H1 (cell line): ENCODE data around the gene DOC2A. TPM values are rescaled to one million over a fixed set of nuclear protein-coding genes. Genes with fewer than 3 reads are reported as not detected.

Experiments
- BACH1 ChIP-seq: IDR thresholded peaks from 2 replicates; pipeline ENCODE4 v1.6.1; 2012; ENCODE audit warnings: low read length, improper control_type of control experiment
- CBX5 ChIP-seq: fragments of 300-800, 300-1000 bp; sonication (generic); IDR thresholded peaks from 2 replicates; pipeline ENCODE4 v1.7.1; 2016; ENCODE audit warnings: antibody characterized with exemption, low read length, low read depth
- EGR1 ChIP-seq: IDR thresholded peaks from 2 replicates; pipeline ENCODE4 v1.6.1; 2011; ENCODE audit warnings: low read depth, low read length, borderline replicate concordance
- EZH2 ChIP-seq: fragments of 200-600 bp; sonication (generic); IDR thresholded peaks from 2 replicates; pipeline ENCODE4 v1.7.1; 2012; ENCODE audit warnings: low read depth, mild to moderate bottlenecking, moderate library complexity, low read length, inconsistent platforms; ENCODE audit not compliant: severe bottlenecking
- KDM4A ChIP-seq: IDR thresholded peaks from one replicate; pipeline ENCODE4 v1.7.1; 2012; ENCODE audit warnings: low read depth, mild to moderate bottlenecking, moderate library complexity, low read length, inconsistent platforms; ENCODE audit not compliant: severe bottlenecking
- SAP30 ChIP-seq: fragments of 300-600 bp; sonication (generic); IDR thresholded peaks from 2 replicates; pipeline ENCODE4 v1.7.1; 2012; ENCODE audit warnings: low read length, moderate library complexity, mild to moderate bottlenecking, inconsistent platforms; ENCODE audit not compliant: insufficient read depth, insufficient replicate concordance
- SIN3A ChIP-seq, 2 experiments: IDR thresholded peaks in 1 of 2; conservative IDR thresholded peaks in 1 of 2; 2 replicates each; pipeline ENCODE4 v1.6.1; 2011 to 2012; ENCODE audit warnings: low read length in 2 of 2, improper control_type of control experiment in 1 of 2, low read depth in 1 of 2, mild to moderate bottlenecking in 1 of 2
- TAF7 ChIP-seq: optimal IDR thresholded peaks from 2 replicates; pipeline ENCODE3; 2011; ENCODE audit warnings: low read depth, mild to moderate bottlenecking, inconsistent platforms, low read length, moderate library complexity, borderline replicate concordance
- TCF12 ChIP-seq: IDR thresholded peaks from 2 replicates; pipeline ENCODE4 v1.6.1; 2011; ENCODE audit warnings: low read depth, mild to moderate bottlenecking, low read length
- polyA plus RNA-seq, 7 experiments: library from polyadenylated mRNA; depleted of rRNA in 3 of 7; stranded (reverse) in 5 of 7; unstranded in 2 of 7; fragments of >200 nt in 5 of 7; fragments of 200-250 nt in 2 of 7; gene quantifications; 1 replicate in 5 of 7; 2 replicates in 1 of 7; 4 replicates in 1 of 7; pipeline versions ENCODE4 v1.2.1 to v1.2.3, GENCODE V29; 2011 to 2013; ENCODE audit warnings: missing spikeins in 2 of 7, mixed read lengths in 2 of 7
- total RNA-seq: library from RNA; stranded (reverse); fragmentation: NEBNext Ultra II Directional; extraction: Animal tissue kit (Norgen Biotek cat#: 25700); gene quantifications from 2 replicates; pipeline ENCODE4 v1.2.1, GENCODE V29; 2021
- TF ChIP-seq, protein P1 (sequence below), 3 experiments: IDR thresholded peaks; 1 replicate in 2 of 3; 2 replicates in 1 of 3; pipeline versions ENCODE4 v1.5.1 to v1.6.1; 2011; ENCODE audit warnings: low read length in 3 of 3, mild to moderate bottlenecking in 3 of 3, inconsistent platforms in 2 of 3, low read depth in 1 of 3, moderate library complexity in 1 of 3; ENCODE audit not compliant: insufficient read depth in 1 of 3; ENCODE audit errors: control extremely low read depth in 1 of 3

DOC2A gene
- total and polyA plus RNA-seq, 2 of the 8 experiments (the other 6 are each of a cell fraction or from before 2014, with no cell fraction given), result 13.9 to 20.7 TPM

DNA sequence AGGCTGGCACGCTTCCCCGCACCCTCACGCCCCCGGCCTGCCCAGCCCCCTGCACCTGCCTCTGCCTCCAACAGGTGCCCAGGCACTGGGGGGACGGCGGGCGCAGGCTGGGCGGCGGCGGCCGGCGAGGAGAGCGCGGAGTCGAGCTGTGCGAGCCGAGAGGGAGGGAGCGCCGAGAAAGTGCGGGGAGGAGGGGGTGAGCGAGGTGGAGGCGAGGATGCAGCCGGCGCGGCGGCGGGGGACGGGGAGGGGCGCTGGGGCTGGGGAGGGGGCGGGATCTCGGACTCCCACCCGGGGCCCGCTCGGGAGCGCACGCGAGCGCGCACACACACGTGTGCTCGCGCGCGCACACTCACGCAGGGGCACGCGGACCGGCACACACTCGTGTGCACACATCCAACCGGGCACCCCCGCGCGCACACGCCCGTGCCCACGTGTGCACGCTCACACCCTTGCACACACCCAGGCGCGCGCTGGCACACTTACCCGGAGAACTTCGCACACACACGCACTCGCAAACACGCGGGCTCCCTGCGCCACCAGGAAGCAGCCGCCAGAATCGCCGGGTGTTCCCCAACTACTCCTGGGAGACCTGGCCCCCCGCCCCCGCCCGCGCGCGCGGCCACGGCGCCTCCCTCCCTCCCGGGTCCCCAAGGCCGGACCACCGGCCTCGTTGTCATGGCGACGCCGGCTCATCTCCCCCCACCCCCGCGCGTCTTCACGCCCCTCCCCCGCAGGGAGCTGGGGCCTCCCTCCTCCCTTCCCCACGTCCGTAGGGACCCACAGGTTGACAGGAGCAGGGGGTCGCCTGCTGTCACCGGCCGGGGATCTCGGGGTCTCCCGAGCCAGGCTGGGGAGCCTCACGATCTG lies at the start of gene DOC2A (continued):
- TF ChIP-seq, protein P1, sequence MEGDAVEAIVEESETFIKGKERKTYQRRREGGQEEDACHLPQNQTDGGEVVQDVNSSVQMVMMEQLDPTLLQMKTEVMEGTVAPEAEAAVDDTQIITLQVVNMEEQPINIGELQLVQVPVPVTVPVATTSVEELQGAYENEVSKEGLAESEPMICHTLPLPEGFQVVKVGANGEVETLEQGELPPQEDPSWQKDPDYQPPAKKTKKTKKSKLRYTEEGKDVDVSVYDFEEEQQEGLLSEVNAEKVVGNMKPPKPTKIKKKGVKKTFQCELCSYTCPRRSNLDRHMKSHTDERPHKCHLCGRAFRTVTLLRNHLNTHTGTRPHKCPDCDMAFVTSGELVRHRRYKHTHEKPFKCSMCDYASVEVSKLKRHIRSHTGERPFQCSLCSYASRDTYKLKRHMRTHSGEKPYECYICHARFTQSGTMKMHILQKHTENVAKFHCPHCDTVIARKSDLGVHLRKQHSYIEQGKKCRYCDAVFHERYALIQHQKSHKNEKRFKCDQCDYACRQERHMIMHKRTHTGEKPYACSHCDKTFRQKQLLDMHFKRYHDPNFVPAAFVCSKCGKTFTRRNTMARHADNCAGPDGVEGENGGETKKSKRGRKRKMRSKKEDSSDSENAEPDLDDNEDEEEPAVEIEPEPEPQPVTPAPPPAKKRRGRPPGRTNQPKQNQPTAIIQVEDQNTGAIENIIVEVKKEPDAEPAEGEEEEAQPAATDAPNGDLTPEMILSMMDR (IDR thresholded peaks at IDR 0.05; ENCODE audit: control extremely low read depth in 1 of 3, insufficient read depth in 1 of 3, low read depth in 1 of 3, low read length in 3 of 3), result no peak
- TF ChIP-seq BACH1 (0 out of 2 replicates have a peak, but pooled peaks have one; percentile 29), TAF7 (no peak), TCF12 (no peak), CBX5 (no peak), EZH2 (no peak), EGR1 (peak; percentile 73; the same call in 1 of the 2 replicates), SIN3A (conservative IDR thresholded peaks at IDR 0.05 in 1 of 2, IDR thresholded peaks at IDR 0.05 in 1 of 2; ENCODE audit: low read depth in 1 of 2, low read length in 2 of 2) (peak in 1 of 2 experiments; percentile 18; a peak in 1 of 4 replicates), SAP30 (no peak), KDM4A (peak; percentile 69)
- TF ChIP-seq, all 59 proteins: peak for 7
